ENCODE measurements around the gene CRBN. TPM values are rescaled to one million over a fixed set of nuclear protein-coding genes. Genes with fewer than 3 reads are reported as not detected.

The CRBN gene
- polyA plus RNA-seq, 1 of the 3 experiments (the other 2 are of a cell fraction), result 17.5 TPM

- DNase-seq, result no peak
- CTCF ChIA-PET, result interaction anchor here (5.7 kb wide), 1 partner anchor 10 kb away, joined by 30 read pairs; no protein-coding TSS in a partner anchor
- Histone ChIP-seq H3K36me3 (replicated peaks in 1 of 2; ENCODE audit: control insufficient read depth in 1 of 2, insufficient read depth in 2 of 2, low read length in 1 of 2) (no peaks in the 10 kb centered on the region), H3F3A (replicated peaks; ENCODE audit: insufficient read depth) (no peaks in the 10 kb centered on the region), H3K4me2 (no peak overlapping the region), H3K9me3 (no peaks in the 10 kb centered on the region), H3K9ac (no peak overlapping the region), H3K4me1 (ENCODE audit: control insufficient read depth in 1 of 2, insufficient read depth in 2 of 2, low read depth in 1 of 2, low read length in 1 of 2) (peaks cover 0 to 10% of the 10 kb centered on the region in 2 experiments; a peak in 2 of 4 replicates), H4K20me1 (ENCODE audit: insufficient read depth) (no peaks in the 10 kb centered on the region), H3K27me3 (ENCODE audit: insufficient read depth) (no peaks in the 10 kb centered on the region; the same call in none of the 2 replicates), H3K79me2 (ENCODE audit: insufficient read depth) (no peaks in the 10 kb centered on the region), H3K27ac (ENCODE audit: low read depth in 2 of 2, low read length in 1 of 2) (peak overlapping the region in 1 of 2 experiments; percentile 64; a peak in 1 of 4 replicates), H2AFZ (ENCODE audit: low read depth) (no peak overlapping the region), H3K9me2 (no peaks in the 10 kb centered on the region), H3K4me3 (ENCODE audit: low read depth in 2 of 2, low read length in 1 of 2) (no peak overlapping the region)
- WGBS (ENCODE audit: low lambda C conversion rate), result 22% methylated on average over 1 of the region's 1 CpG
- TF ChIP-seq SMC3 (IDR thresholded peaks at IDR 0.05; ENCODE audit: low read depth, low read length) (no peak), CHD2 (IDR thresholded peaks at IDR 0.05; ENCODE audit: low read length, partially characterized antibody) (no peak), MEF2A (IDR thresholded peaks at IDR 0.05; ENCODE audit: borderline replicate concordance, low read depth) (no peak), YY1 (IDR thresholded peaks at IDR 0.05; ENCODE audit: low read depth) (no peak), MAX (IDR thresholded peaks at IDR 0.05; ENCODE audit: low read depth) (no peak), ELF1 (IDR thresholded peaks at IDR 0.05) (no peak), NRF1 (IDR thresholded peaks at IDR 0.05; ENCODE audit: low read depth, low read length) (no peak), MXI1 (IDR thresholded peaks at IDR 0.05; ENCODE audit: low read depth, low read length) (no peak), RXRA (IDR thresholded peaks at IDR 0.05; ENCODE audit: borderline replicate concordance, low read depth) (no peak), RAD21 (IDR thresholded peaks at IDR 0.05; ENCODE audit: low read length) (no peak), SIN3A (IDR thresholded peaks at IDR 0.05; ENCODE audit: borderline replicate concordance, low read depth, low read length) (no peak)
- POLR2A ChIA-PET, result interaction anchor here (0.6 kb wide), 1 partner anchor 691 kb away, joined by 3 read pairs; no protein-coding TSS in a partner anchor
These were observed 10.5 kb upstream of the CRBN start for GRCh38 chr3:3189961-3190360.

GRCh38 chr3:3189102-3189727, 9.7 kb upstream of the CRBN start:
- Histone ChIP-seq H4K20me1 (ENCODE audit: insufficient read depth) (no peaks in the 10 kb centered on the region), H3K4me3 (ENCODE audit: low read depth in 2 of 2, low read length in 1 of 2) (no peak overlapping the region), H3K79me2 (ENCODE audit: insufficient read depth) (no peaks in the 10 kb centered on the region), H3K27ac (ENCODE audit: low read depth in 2 of 2, low read length in 1 of 2) (peak overlapping the region in 1 of 2 experiments; percentile 64; a peak in 2 of 4 replicates), H3K9me3 (no peaks in the 10 kb centered on the region), H3F3A (replicated peaks; ENCODE audit: insufficient read depth) (no peaks in the 10 kb centered on the region), H3K9ac (no peak overlapping the region), H2AFZ (ENCODE audit: low read depth) (no peak overlapping the region), H3K9me2 (no peaks in the 10 kb centered on the region), H3K4me2 (no peak overlapping the region), H3K27me3 (ENCODE audit: insufficient read depth) (no peaks in the 10 kb centered on the region; the same call in none of the 2 replicates), H3K4me1 (ENCODE audit: control insufficient read depth in 1 of 2, insufficient read depth in 2 of 2, low read depth in 1 of 2, low read length in 1 of 2) (peaks cover 0 to 10% of the 10 kb centered on the region in 2 experiments; a peak in 2 of 4 replicates), H3K36me3 (replicated peaks in 1 of 2; ENCODE audit: control insufficient read depth in 1 of 2, insufficient read depth in 2 of 2, low read length in 1 of 2) (no peaks in the 10 kb centered on the region)
- 5% methylated on average over 1 of the region's 1 CpG for WGBS (ENCODE audit: low lambda C conversion rate)
- POLR2A ChIA-PET, result interaction anchor here (0.6 kb wide), 1 partner anchor 692 kb away, joined by 3 read pairs; no protein-coding TSS in a partner anchor
- CTCF ChIA-PET, result interaction anchor here (5.7 kb wide), 1 partner anchor 11 kb away, joined by 30 read pairs; no protein-coding TSS in a partner anchor
- DNase-seq, result peak; percentile 29
- TF ChIP-seq FOXM1 (IDR thresholded peaks at IDR 0.05; ENCODE audit: low read depth) (no peak), YY1 (IDR thresholded peaks at IDR 0.05; ENCODE audit: low read depth) (no peak), POLR2AphosphoS5 (IDR thresholded peaks at IDR 0.05; ENCODE audit: low read depth, low read length) (no peak), TAF1 (IDR thresholded peaks at IDR 0.05; ENCODE audit: borderline replicate concordance, low read depth, low read length) (no peak), EP300 (IDR thresholded peaks at IDR 0.05; ENCODE audit: borderline replicate concordance in 1 of 2, low read depth in 1 of 2, low read length in 1 of 2) (peak in 1 of 2 experiments; percentile 34; a peak in 1 of 4 replicates), CTCF (IDR thresholded peaks at IDR 0.05) (no peak), TCF12 (IDR thresholded peaks at IDR 0.05) (0 out of 2 replicates have a peak, but pooled peaks have one; percentile 3), MXI1 (IDR thresholded peaks at IDR 0.05; ENCODE audit: low read depth, low read length) (0 out of 2 replicates have a peak, but pooled peaks have one; percentile 25), FOXJ3 (CRISPR knock-in tag; IDR thresholded peaks at IDR 0.05) (no peak), ZBTB33 (IDR thresholded peaks at IDR 0.05; ENCODE audit: borderline replicate concordance, low read depth) (no peak), REST (IDR thresholded peaks at IDR 0.05; ENCODE audit: low read depth, low read length) (no peak)
